NCI-H446 treated with DMSO at 0.1 percent for 48 hours (cell line): ENCODE results near the gene PSEN1.
"Not testable (repeated sequence)": the region's sequence is repeated elsewhere in the genome, so short reads cannot be mapped to it uniquely, and the experiment has no call there.

Experiments
- DNase-seq: peaks from one replicate; lab custom pipeline; 2025; lab: John Stamatoyannopoulos, UW

PSEN1 gene

GRCh38 chr14:73167727-73168126 is 31.4 kb downstream of the PSEN1 start:
- no peak for DNase-seq

- no peak for DNase-seq
Measured at GRCh38 chr14:73168274-73168673, 32.0 kb downstream of the PSEN1 start.

GRCh38 chr14:73168691-73169090 is 32.4 kb downstream of the PSEN1 start:
- DNase-seq = no peak

GRCh38 chr14:73169855-73170254 is 33.5 kb downstream of the PSEN1 start:
- DNase-seq = not testable (repeated sequence)

GRCh38 chr14:73170686-73171085 is 34.4 kb downstream of the PSEN1 start:
- DNase-seq = no peak

GRCh38 chr14:73172500-73172899 is 36.2 kb downstream of the PSEN1 start:
- DNase-seq = no peak

- DNase-seq = peak; percentile 1
Measured at GRCh38 chr14:73173092-73173735, 36.9 kb downstream of the PSEN1 start.

GRCh38 chr14:73176685-73177084 is 40.4 kb downstream of the PSEN1 start:
- no peak for DNase-seq

- no peak for DNase-seq
Measured at GRCh38 chr14:73180385-73180805, 44.1 kb downstream of the PSEN1 start.

- not testable (repeated sequence) for DNase-seq
Measured at GRCh38 chr14:73180969-73181368, 44.7 kb downstream of the PSEN1 start.

GRCh38 chr14:73188501-73188911 is 52.2 kb downstream of the PSEN1 start:
- no peak for DNase-seq

GRCh38 chr14:73189651-73190050 is 53.3 kb downstream of the PSEN1 start:
- no peak for DNase-seq

- DNase-seq = no peak
Measured at GRCh38 chr14:73191441-73191840, 55.1 kb downstream of the PSEN1 start.

- not testable (repeated sequence) for DNase-seq
Measured at GRCh38 chr14:73194306-73194705, 58.0 kb downstream of the PSEN1 start.

GRCh38 chr14:73198253-73198652 is 61.9 kb downstream of the PSEN1 start:
- DNase-seq = no peak

- no peak for DNase-seq
Measured at GRCh38 chr14:73203527-73203926, 67.2 kb downstream of the PSEN1 start.

GRCh38 chr14:73207615-73208014 is 71.3 kb downstream of the PSEN1 start:
- no peak for DNase-seq

GRCh38 chr14:73208390-73208789 is 72.1 kb downstream of the PSEN1 start:
- no peak for DNase-seq

- no peak for DNase-seq
Measured at GRCh38 chr14:73208846-73209245, 72.5 kb downstream of the PSEN1 start.

- DNase-seq = no peak
Measured at GRCh38 chr14:73209953-73210352, 73.6 kb downstream of the PSEN1 start.

- no peak for DNase-seq
Measured at GRCh38 chr14:73211251-73212040, 75.1 kb downstream of the PSEN1 start.

- DNase-seq = no peak
Measured at GRCh38 chr14:73216030-73216429, 79.7 kb downstream of the PSEN1 start.

- DNase-seq = no peak
Measured at GRCh38 chr14:73217411-73217810, 81.1 kb downstream of the PSEN1 start.

- no peak for DNase-seq
Measured at GRCh38 chr14:73220061-73220460, 83.8 kb downstream of the PSEN1 start.
